ACC112 (cell line): ENCODE measurements around the gene PLXDC2.
"Not testable (repeated sequence)": the region's sequence is repeated elsewhere in the genome, so short reads cannot be mapped to it uniquely, and the experiment has no call there.

Experiments
- H2AFZ ChIP-seq: fragments of 200-600 bp; sonication (generic); one replicate; pipeline ENCODE4 v1.6.0; 2017; ENCODE audit warnings: antibody characterized with exemption, low read length; ENCODE audit not compliant: unreplicated experiment
- H3K27ac ChIP-seq: fragments of 200-600 bp; sonication (generic); 2 replicates; pipeline ENCODE4 v1.5.1; 2014; ENCODE audit warnings: low read depth, mild to moderate bottlenecking, antibody characterized with exemption, low read length, moderate library complexity
- H3K27me3 ChIP-seq: fragments of 200-600 bp; sonication (generic); 2 replicates; pipeline ENCODE4 v1.6.1; 2014; ENCODE audit warnings: mild to moderate bottlenecking, antibody characterized with exemption, low read length, moderate library complexity, mixed read lengths; ENCODE audit not compliant: insufficient read depth
- H3K36me3 ChIP-seq: fragments of 200-600 bp; sonication (generic); 2 replicates; pipeline ENCODE4 v1.6.1; 2016; ENCODE audit warnings: mild to moderate bottlenecking, antibody characterized with exemption, low read length, moderate library complexity, mixed read lengths; ENCODE audit not compliant: insufficient read depth
- H3K4me1 ChIP-seq: fragments of 200-600 bp; sonication (generic); one replicate; pipeline ENCODE4 v1.6.1; 2016; ENCODE audit warnings: low read length, mixed read lengths; ENCODE audit not compliant: insufficient read depth, unreplicated experiment, control insufficient read depth
- H3K4me3 ChIP-seq: fragments of 200-600 bp; sonication (generic); 2 replicates; pipeline ENCODE4 v1.5.1; 2014; ENCODE audit warnings: mild to moderate bottlenecking, low read depth, low read length
- H3K79me2 ChIP-seq: fragments of 200-600 bp; sonication (generic); one replicate; pipeline ENCODE4 v1.6.0; 2016; ENCODE audit warnings: low read length; ENCODE audit not compliant: control insufficient read depth, unreplicated experiment, insufficient read depth

PLXDC2 gene

GRCh38 chr10:19816411-19817230 is at the start of gene PLXDC2:
PLXDC2 (plus strand) TSS chr10:19816432.
- Histone ChIP-seq H3K27ac (no peak within 1 kb of the TSS), H3K27me3 (peaks cover 54% of the 10 kb centered on the region), H3K4me1 (peaks cover 5% of the 10 kb centered on the region), H3K79me2 (no peaks in the 10 kb centered on the region), H3K36me3 (no peaks in the 10 kb centered on the region), H3K4me3 (peak within 1 kb of the TSS; percentile 87), H2AFZ (peak within 1 kb of the TSS; percentile 72)

- Histone ChIP-seq H3K36me3 (no peaks in the 10 kb centered on the region), H3K79me2 (no peaks in the 10 kb centered on the region), H3K27me3 (no peaks in the 10 kb centered on the region), H3K4me3 (no peak overlapping the region), H3K27ac (no peak overlapping the region), H2AFZ (no peak overlapping the region), H3K4me1 (no peaks in the 10 kb centered on the region)
Observed at GRCh38 chr10:19767876-19768275, 48.4 kb upstream of the PLXDC2 start.

- H3K27me3 ChIP-seq, H3K36me3 ChIP-seq, H3K27ac ChIP-seq, H2AFZ ChIP-seq, H3K4me1 ChIP-seq, H3K79me2 ChIP-seq, H3K4me3 ChIP-seq: not testable (repeated sequence)
Observed at GRCh38 chr10:19769826-19770225, 46.4 kb upstream of the PLXDC2 start.

GRCh38 chr10:19772972-19773371 is 43.3 kb upstream of the PLXDC2 start:
- Histone ChIP-seq H2AFZ (no peak overlapping the region), H3K4me3 (no peak overlapping the region), H3K79me2 (no peaks in the 10 kb centered on the region), H3K4me1 (no peaks in the 10 kb centered on the region), H3K36me3 (no peaks in the 10 kb centered on the region), H3K27ac (no peak overlapping the region), H3K27me3 (no peaks in the 10 kb centered on the region)

- H2AFZ ChIP-seq: no peak overlapping the region
- no peaks in the 10 kb centered on the region for H3K4me1 ChIP-seq
- no peaks in the 10 kb centered on the region for H3K79me2 ChIP-seq
- no peaks in the 10 kb centered on the region for H3K36me3 ChIP-seq
- H3K27ac ChIP-seq: no peak overlapping the region
- no peaks in the 10 kb centered on the region for H3K27me3 ChIP-seq
- no peak overlapping the region for H3K4me3 ChIP-seq
Observed at GRCh38 chr10:19775296-19775695, 40.9 kb upstream of the PLXDC2 start.

- Histone ChIP-seq H3K4me3 (no peak overlapping the region), H3K27ac (no peak overlapping the region), H3K79me2 (no peaks in the 10 kb centered on the region), H2AFZ (no peak overlapping the region), H3K27me3 (no peaks in the 10 kb centered on the region), H3K4me1 (no peaks in the 10 kb centered on the region), H3K36me3 (no peaks in the 10 kb centered on the region)
Observed at GRCh38 chr10:19777806-19778205, 38.4 kb upstream of the PLXDC2 start.

GRCh38 chr10:19778996-19779395 is 37.2 kb upstream of the PLXDC2 start:
- Histone ChIP-seq H3K4me3 (no peak overlapping the region), H3K36me3 (no peaks in the 10 kb centered on the region), H2AFZ (no peak overlapping the region), H3K27me3 (no peaks in the 10 kb centered on the region), H3K4me1 (no peaks in the 10 kb centered on the region), H3K79me2 (no peaks in the 10 kb centered on the region), H3K27ac (no peak overlapping the region)

GRCh38 chr10:19782430-19783089 is 33.7 kb upstream of the PLXDC2 start:
- Histone ChIP-seq H3K4me3 (no peak overlapping the region), H3K79me2 (no peaks in the 10 kb centered on the region), H3K27me3 (no peaks in the 10 kb centered on the region), H2AFZ (no peak overlapping the region), H3K4me1 (no peaks in the 10 kb centered on the region), H3K36me3 (no peaks in the 10 kb centered on the region), H3K27ac (no peak overlapping the region)

- Histone ChIP-seq H3K36me3 (no peaks in the 10 kb centered on the region), H3K79me2 (no peaks in the 10 kb centered on the region), H3K27me3 (no peaks in the 10 kb centered on the region), H3K27ac (no peak overlapping the region), H3K4me3 (no peak overlapping the region), H3K4me1 (no peaks in the 10 kb centered on the region), H2AFZ (no peak overlapping the region)
Observed at GRCh38 chr10:19783721-19784120, 32.5 kb upstream of the PLXDC2 start.

GRCh38 chr10:19785366-19785765 is 30.9 kb upstream of the PLXDC2 start:
- Histone ChIP-seq H3K36me3 (no peaks in the 10 kb centered on the region), H3K79me2 (no peaks in the 10 kb centered on the region), H3K4me1 (no peaks in the 10 kb centered on the region), H3K27me3 (no peaks in the 10 kb centered on the region), H3K4me3 (no peak overlapping the region), H2AFZ (no peak overlapping the region), H3K27ac (no peak overlapping the region)
